Stimulated activated CD4-positive, alpha-beta T cell treated with anti-CD3 and anti-CD28 coated beads, Interleukin-4, amount 100 ng/mL, for 48 hours (primary cell): Measurements from ENCODE around the gene CNOT8.
"Not testable (repeated sequence)": the region's sequence is repeated elsewhere in the genome, so short reads cannot be mapped to it uniquely, and the experiment has no call there.

Experiments
- DNase-seq, 2 donors: peaks; one replicate each; pipeline ENCODE4 v3.0.0-alpha.2; 2020; ENCODE audit warnings: low read depth in 2 of 2

Gene CNOT8

GRCh38 chr5:154865466-154866184 is 7.2 kb downstream of the CNOT8 start:
- DNase-seq = no peak

- no peak for DNase-seq
These were observed 8.4 kb downstream of the CNOT8 start for GRCh38 chr5:154866841-154867240.

- DNase-seq = no peak
These were observed 10.3 kb downstream of the CNOT8 start for GRCh38 chr5:154868702-154869101.

- no peak for DNase-seq
These were observed 13.3 kb downstream of the CNOT8 start for GRCh38 chr5:154871734-154872133.

- DNase-seq = no peak
These were observed 15.4 kb downstream of the CNOT8 start for GRCh38 chr5:154873791-154874331.

GRCh38 chr5:154878642-154879335 is 20.4 kb downstream of the CNOT8 start:
- no peak for DNase-seq

- DNase-seq = no peak
These were observed 23.6 kb downstream of the CNOT8 start for GRCh38 chr5:154881986-154882385.

- no peak for DNase-seq
These were observed 26.0 kb downstream of the CNOT8 start for GRCh38 chr5:154884424-154884823.

GRCh38 chr5:154885439-154885838 is 27.0 kb downstream of the CNOT8 start:
- DNase-seq = no peak

- no peak for DNase-seq
These were observed 33.9 kb downstream of the CNOT8 start for GRCh38 chr5:154892369-154892771.

- no peak for DNase-seq
These were observed 35.0 kb downstream of the CNOT8 start for GRCh38 chr5:154893381-154893780.

GRCh38 chr5:154895606-154896561 is 37.5 kb downstream of the CNOT8 start:
- DNase-seq = no peak

- no peak for DNase-seq
These were observed 38.2 kb downstream of the CNOT8 start for GRCh38 chr5:154896562-154897165.

- DNase-seq = no peak
These were observed 39.8 kb downstream of the CNOT8 start for GRCh38 chr5:154898210-154898609.

- DNase-seq = no peak
These were observed 40.9 kb downstream of the CNOT8 start for GRCh38 chr5:154899151-154899816.

- no peak for DNase-seq
These were observed 41.6 kb downstream of the CNOT8 start for GRCh38 chr5:154900066-154900465.

GRCh38 chr5:154901276-154901675 is 42.8 kb downstream of the CNOT8 start:
- DNase-seq = no peak

- DNase-seq = no peak
These were observed 43.5 kb downstream of the CNOT8 start for GRCh38 chr5:154901913-154902312.

GRCh38 chr5:154905601-154906000 is 47.2 kb downstream of the CNOT8 start:
- not testable (repeated sequence) for DNase-seq

GRCh38 chr5:154916874-154917273 is 58.4 kb downstream of the CNOT8 start:
- DNase-seq = no peak

- DNase-seq = no peak
These were observed 59.3 kb downstream of the CNOT8 start for GRCh38 chr5:154917757-154918156.
